Keratinocyte (primary cell): Measurements from ENCODE around the gene LRRC7. TPM values are rescaled to one million over a fixed set of nuclear protein-coding genes. Genes with fewer than 3 reads are reported as not detected.

Experiments
- DNase-seq: peaks from one replicate; pipeline ENCODE4 v3.0.0-alpha.2; 2011; ENCODE audit warnings: low read depth, missing footprints, low spot score
- FAIRE-seq: peaks from 2 replicates; lab custom pipeline; 2011; peaks lifted over from hg19 to GRCh38; lab: Jason Lieb, UNC
- H2AFZ ChIP-seq: 2 replicates; pipeline ENCODE4 v1.6.0; 2012; ENCODE audit warnings: low read length, control low read depth, inconsistent platforms; ENCODE audit not compliant: control insufficient read depth
- H3K27ac ChIP-seq: 2 replicates; pipeline ENCODE4 v1.5.1; 2011; ENCODE audit warnings: low read length; ENCODE audit not compliant: control insufficient read depth, insufficient read depth
- H3K27me3 ChIP-seq: 3 replicates; pipeline ENCODE4 v1.6.0; 2011; ENCODE audit warnings: low read length; ENCODE audit not compliant: control insufficient read depth, insufficient read depth; ENCODE audit errors: extremely low read depth
- H3K36me3 ChIP-seq, 2 experiments: 2 replicates in 1 of 2; 3 replicates in 1 of 2; pipeline ENCODE4 v1.5.1; 2011; ENCODE audit warnings: low read length in 2 of 2, mild to moderate bottlenecking in 1 of 2; ENCODE audit not compliant: control insufficient read depth in 2 of 2, insufficient read depth in 2 of 2; ENCODE audit errors: extremely low read depth in 1 of 2
- H3K4me1 ChIP-seq: 3 replicates; pipeline ENCODE4 v1.5.1; 2011; ENCODE audit warnings: low read length; ENCODE audit not compliant: control insufficient read depth, insufficient read depth; ENCODE audit errors: extremely low read depth
- H3K4me2 ChIP-seq: 3 replicates; pipeline ENCODE4 v1.6.0; 2011; ENCODE audit warnings: low read depth, low read length; ENCODE audit not compliant: control insufficient read depth, insufficient read depth; ENCODE audit errors: extremely low read depth
- H3K4me3 ChIP-seq, 3 experiments: fragments of 200-600 bp in 1 of 3; sonication (generic) in 1 of 3; 2 replicates in 2 of 3; 3 replicates in 1 of 3; pipeline ENCODE4 v1.5.1; 2011 to 2016; ENCODE audit warnings: low read length in 3 of 3, mild to moderate bottlenecking in 3 of 3, control low read depth in 2 of 3, inconsistent platforms in 1 of 3, low read depth in 1 of 3, mixed read lengths in 1 of 3, mixed run types in 1 of 3, moderate library complexity in 1 of 3; ENCODE audit not compliant: control insufficient read depth in 2 of 3, insufficient read depth in 2 of 3; ENCODE audit errors: extremely low read depth in 1 of 3
- H3K79me2 ChIP-seq: 2 replicates; pipeline ENCODE4 v1.6.0; 2012; ENCODE audit warnings: low read length; ENCODE audit not compliant: control insufficient read depth, insufficient read depth
- H3K9ac ChIP-seq: 3 replicates; pipeline ENCODE4 v1.6.0; 2011; ENCODE audit warnings: low read length; ENCODE audit not compliant: control insufficient read depth, insufficient read depth; ENCODE audit errors: extremely low read depth
- H3K9me1 ChIP-seq: 3 replicates; pipeline ENCODE4 v1.6.0; 2011; ENCODE audit warnings: low read length; ENCODE audit not compliant: control insufficient read depth, insufficient read depth; ENCODE audit errors: extremely low read depth
- H3K9me3 ChIP-seq: 2 replicates; pipeline ENCODE4 v1.5.1; 2012; ENCODE audit warnings: low read depth, low read length; ENCODE audit not compliant: control insufficient read depth
- H4K20me1 ChIP-seq: 3 replicates; pipeline ENCODE4 v1.6.0; 2011; ENCODE audit warnings: low read length; ENCODE audit not compliant: control insufficient read depth, insufficient read depth; ENCODE audit errors: extremely low read depth
- CTCF ChIP-seq, 3 experiments: IDR thresholded peaks in 1 of 3; conservative IDR thresholded peaks in 1 of 3; optimal IDR thresholded peaks in 1 of 3; 2 replicates in 2 of 3; 3 replicates in 1 of 3; pipeline versions ENCODE3 to v1.5.1; 2011; ENCODE audit warnings: low read length in 3 of 3, mild to moderate bottlenecking in 3 of 3, moderate library complexity in 2 of 3, control low read depth in 1 of 3, inconsistent platforms in 1 of 3; ENCODE audit not compliant: insufficient read depth in 2 of 3; ENCODE audit errors: extremely low read depth in 1 of 3
- EZH2 ChIP-seq: IDR thresholded peaks from one replicate; pipeline ENCODE4 v1.6.1; 2012; ENCODE audit warnings: inconsistent platforms, mild to moderate bottlenecking, low read length, moderate library complexity
- dilution Hi-C: fragments of 300-500 bp; cut with MboI; formaldehyde crosslinking; loops from one replicate; pipeline ENCODE4 v1.7.0; 2020; ENCODE audit warnings: low sequenced_read_pairs; ENCODE audit not compliant: extremely low pct_ligation_motif_present
- polyA plus RNA-seq, 5 experiments: library from polyadenylated mRNA; depleted of rRNA in 3 of 5; stranded (reverse) in 3 of 5; stranded (forward) in 1 of 5; unstranded in 1 of 5; fragments of >200 nt; gene quantifications; 1 replicate in 1 of 5; 2 replicates in 3 of 5; 3 replicates in 1 of 5; pipeline versions ENCODE4 v1.2.1 to v1.2.3, GENCODE V29; 2011 to 2012; ENCODE audit warnings: missing spikeins in 2 of 5, low read depth in 1 of 5, low replicate concordance in 1 of 5

Gene LRRC7
- polyA plus RNA-seq, 1 donor (not counting 4 experiments of a cell fraction or from before 2014, with no cell fraction given), result 0.28 TPM

- no peak overlapping the region for H3K9ac ChIP-seq
- no peak overlapping the region for H2AFZ ChIP-seq
- no peaks in the 10 kb centered on the region for H3K9me1 ChIP-seq
- H3K9me3 ChIP-seq, result no peaks in the 10 kb centered on the region
- no peak overlapping the region for H3K4me2 ChIP-seq
- no peak overlapping the region for H3K27ac ChIP-seq
- dilution Hi-C loops, result no loop called here
- H3K27me3 ChIP-seq, result no peaks in the 10 kb centered on the region
- no peaks in the 10 kb centered on the region for H3K36me3 ChIP-seq
- H3K4me1 ChIP-seq, result no peaks in the 10 kb centered on the region
- no peaks in the 10 kb centered on the region for H4K20me1 ChIP-seq
- no peak overlapping the region for H3K4me3 ChIP-seq
- H3K79me2 ChIP-seq, result no peaks in the 10 kb centered on the region
- no peak for DNase-seq
- FAIRE-seq, result no peak
- no peak for TF ChIP-seq EZH2
- no peak for TF ChIP-seq CTCF (optimal IDR thresholded peaks at IDR 0.05 in 1 of 3, IDR thresholded peaks at IDR 0.05 in 1 of 3, conservative IDR thresholded peaks at IDR 0.05 in 1 of 3; ENCODE audit: extremely low read depth in 1 of 3, insufficient read depth in 2 of 3, low read length in 3 of 3)
Observed at GRCh38 chr1:69834336-69834735, 266.6 kb downstream of the LRRC7 start.

- Histone ChIP-seq H3K79me2 (no peaks in the 10 kb centered on the region), H2AFZ (no peak overlapping the region), H3K36me3 (no peaks in the 10 kb centered on the region), H3K4me1 (no peaks in the 10 kb centered on the region), H3K9me3 (no peaks in the 10 kb centered on the region), H3K4me2 (no peak overlapping the region), H3K27ac (no peak overlapping the region), H3K9ac (no peak overlapping the region), H3K27me3 (no peaks in the 10 kb centered on the region), H4K20me1 (no peaks in the 10 kb centered on the region), H3K9me1 (no peaks in the 10 kb centered on the region), H3K4me3 (no peak overlapping the region)
- DNase-seq (no peak), FAIRE-seq (no peak)
- dilution Hi-C loops, result no loop called here
- TF ChIP-seq EZH2 (no peak), CTCF (optimal IDR thresholded peaks at IDR 0.05 in 1 of 3, IDR thresholded peaks at IDR 0.05 in 1 of 3, conservative IDR thresholded peaks at IDR 0.05 in 1 of 3; ENCODE audit: extremely low read depth in 1 of 3, insufficient read depth in 2 of 3, low read length in 3 of 3) (no peak)
Observed at GRCh38 chr1:69835955-69836354, 268.2 kb downstream of the LRRC7 start.
